Measurements from ENCODE around the gene RNF223. TPM values are rescaled to one million over a fixed set of nuclear protein-coding genes. Genes with fewer than 3 reads are reported as not detected.

Gene RNF223
- total RNA-seq, 1 donor from 2014 or later, result 1.2 TPM

- H3K4me1 Mint-ChIP-seq (ENCODE audit: unreplicated experiment), result no peaks in the 10 kb centered on the region
- H3K9me3 Mint-ChIP-seq, result no peaks in the 10 kb centered on the region
- H3K36me3 Mint-ChIP-seq, result no peaks in the 10 kb centered on the region
- TF ChIP-seq CTCF (conservative IDR thresholded peaks at IDR 0.05), result no peak
- H3K27me3 Mint-ChIP-seq, result no peaks in the 10 kb centered on the region
- H3K4me3 Mint-ChIP-seq, result no peak overlapping the region
- peak; percentile 66 for DNase-seq (ENCODE audit: extremely low spot score, unreplicated experiment)
- H3K27ac Mint-ChIP-seq, result no peak overlapping the region
Measured at GRCh38 chr1:1085911-1086841, 12.1 kb upstream of the RNF223 start.

GRCh38 chr1:1085171-1085841 is 11.2 kb upstream of the RNF223 start:
- H3K36me3 Mint-ChIP-seq, result no peaks in the 10 kb centered on the region
- H3K4me1 Mint-ChIP-seq (ENCODE audit: unreplicated experiment), result no peaks in the 10 kb centered on the region
- no peaks in the 10 kb centered on the region for H3K9me3 Mint-ChIP-seq
- TF ChIP-seq CTCF (conservative IDR thresholded peaks at IDR 0.05), result no peak
- peak; percentile 68 for DNase-seq (ENCODE audit: extremely low spot score, unreplicated experiment)
- H3K27ac Mint-ChIP-seq, result no peak overlapping the region
- no peaks in the 10 kb centered on the region for H3K27me3 Mint-ChIP-seq
- H3K4me3 Mint-ChIP-seq, result no peak overlapping the region

GRCh38 chr1:1084372-1085170 is 10.5 kb upstream of the RNF223 start:
- H3K27ac Mint-ChIP-seq, result no peak overlapping the region
- H3K4me3 Mint-ChIP-seq, result no peak overlapping the region
- no peaks in the 10 kb centered on the region for H3K9me3 Mint-ChIP-seq
- no peaks in the 10 kb centered on the region for H3K36me3 Mint-ChIP-seq
- H3K27me3 Mint-ChIP-seq, result no peaks in the 10 kb centered on the region
- H3K4me1 Mint-ChIP-seq (ENCODE audit: unreplicated experiment), result no peaks in the 10 kb centered on the region
- peak; percentile 66 for DNase-seq (ENCODE audit: extremely low spot score, unreplicated experiment)
- TF ChIP-seq CTCF (conservative IDR thresholded peaks at IDR 0.05), result no peak

- no peak overlapping the region for H3K4me3 Mint-ChIP-seq
- H3K4me1 Mint-ChIP-seq (ENCODE audit: unreplicated experiment), result no peaks in the 10 kb centered on the region
- H3K27ac Mint-ChIP-seq, result no peak overlapping the region
- H3K36me3 Mint-ChIP-seq, result no peaks in the 10 kb centered on the region
- H3K27me3 Mint-ChIP-seq, result no peaks in the 10 kb centered on the region
- DNase-seq (ENCODE audit: extremely low spot score, unreplicated experiment), result peak; percentile 67
- no peaks in the 10 kb centered on the region for H3K9me3 Mint-ChIP-seq
- no peak for TF ChIP-seq CTCF (conservative IDR thresholded peaks at IDR 0.05)
Measured at GRCh38 chr1:1083416-1084371, 9.6 kb upstream of the RNF223 start.

Data from type B pancreatic cell (in vitro differentiated cells).